PC-3 (cell line): ENCODE data around the gene STK33. TPM values are rescaled to one million over a fixed set of nuclear protein-coding genes. Genes with fewer than 3 reads are reported as not detected.

Experiments used
- ATAC-seq: fragments of 200-7000 bp; cut with Tn5 transposase; 2 replicates; pipeline ENCODE4 v1.9.1; 2020; ENCODE audit warnings: mild to moderate bottlenecking, moderate library complexity
- BruUV-seq: library from RNA; stranded (reverse); fragments of 400-500 nt; replicated peaks from 2 replicates; lab custom pipeline; 2021; lab: Mats Ljungman, UMichigan
- CTCF ChIA-PET: fragments of 300-600 bp; sonication (Branson Sonifier 250); formaldehyde crosslinking; loops from one replicate; lab custom pipeline; 2022; ENCODE audit warnings: antibody characterized with exemption; lab: Charles Lee
- POLR2A ChIA-PET: fragments of 300-600 bp; sonication (Branson Sonifier 250); formaldehyde crosslinking; loops from one replicate; lab custom pipeline; 2022; ENCODE audit warnings: antibody characterized with exemption; ENCODE audit not compliant: unreplicated experiment; lab: Charles Lee
- DNase-seq: peaks from one replicate; pipeline ENCODE4 v3.0.0-alpha.2; 2015
- H2AFZ ChIP-seq: fragments of 300-600 bp; sonication (generic); 2 replicates; pipeline ENCODE4 v1.6.0; 2016; ENCODE audit warnings: antibody characterized with exemption, low read length
- H3F3A ChIP-seq: fragments of 300-600 bp; sonication (generic); one replicate; pipeline ENCODE4 v1.6.0; 2017; ENCODE audit warnings: antibody characterized with exemption, low read length, control low read depth, mild to moderate bottlenecking; ENCODE audit not compliant: unreplicated experiment
- H3K27ac ChIP-seq: fragments of 300-600 bp; sonication (generic); 2 replicates; pipeline ENCODE4 v1.5.1; 2016; ENCODE audit warnings: mild to moderate bottlenecking, low read length
- H3K27me3 ChIP-seq: fragments of 300-600 bp; sonication (generic); 2 replicates; pipeline ENCODE4 v1.6.1; 2016; ENCODE audit warnings: low read length, mixed read lengths
- H3K36me3 ChIP-seq: fragments of 300-600 bp; sonication (generic); 2 replicates; pipeline ENCODE4 v1.6.1; 2016; ENCODE audit warnings: low read depth, mixed run types, low read length, mixed read lengths
- H3K4me1 ChIP-seq: fragments of 300-600 bp; sonication (generic); 2 replicates; pipeline ENCODE4 v1.5.1; 2016; ENCODE audit warnings: low read length; ENCODE audit not compliant: insufficient read depth
- H3K4me2 ChIP-seq: fragments of 300-600 bp; sonication (generic); 2 replicates; pipeline ENCODE4 v1.6.0; 2016; ENCODE audit warnings: low read length
- H3K4me3 ChIP-seq: fragments of 300-600 bp; sonication (generic); 2 replicates; pipeline ENCODE4 v1.5.1; 2016; ENCODE audit warnings: mild to moderate bottlenecking, low read length, mixed read lengths
- H3K79me2 ChIP-seq: fragments of 300-600 bp; sonication (generic); 2 replicates; pipeline ENCODE4 v1.6.1; 2017; ENCODE audit warnings: low read length, mixed read lengths
- H3K9ac ChIP-seq: fragments of 300-600 bp; sonication (generic); 2 replicates; pipeline ENCODE4 v1.6.0; 2016; ENCODE audit warnings: mild to moderate bottlenecking, low read length
- H3K9me2 ChIP-seq: fragments of 300-600 bp; sonication (generic); replicated peaks from 2 replicates; pipeline ENCODE4 v1.6.1; 2016; ENCODE audit warnings: mixed run types, low read length, mixed read lengths
- H3K9me3 ChIP-seq: fragments of 300-600 bp; sonication (generic); 2 replicates; pipeline ENCODE4 v1.6.1; 2016; ENCODE audit warnings: low read length, mixed read lengths
- H4K20me1 ChIP-seq: fragments of 300-600 bp; sonication (generic); 2 replicates; pipeline ENCODE4 v1.6.1; 2016; ENCODE audit warnings: low read length, mixed read lengths
- CTCF ChIP-seq: fragments of 300-600 bp; sonication (generic); conservative IDR thresholded peaks from 2 replicates; pipeline ENCODE4 v1.5.1; 2017; ENCODE audit warnings: antibody characterized with exemption, low read depth, mild to moderate bottlenecking, low read length
- EZH2 ChIP-seq: fragments of 300-600 bp; sonication (generic); IDR thresholded peaks from one replicate; pipeline ENCODE4 v1.6.1; 2017; ENCODE audit warnings: antibody characterized with exemption, mild to moderate bottlenecking, low read length; ENCODE audit not compliant: unreplicated experiment
- EZH2phosphoT487 ChIP-seq: fragments of 300-600 bp; sonication (generic); IDR thresholded peaks from 2 replicates; pipeline ENCODE4 v1.6.1; 2018; ENCODE audit warnings: mild to moderate bottlenecking, antibody characterized with exemption, low read length, borderline replicate concordance
- intact Hi-C: fragments of 100-400 bp; cut with micrococcal nuclease; formaldehyde crosslinking; loops from 2 replicates; pipeline ENCODE4 v1.9.0; 2023
- total RNA-seq: library from RNA; depleted of rRNA; stranded (reverse); fragments of >200 nt; gene quantifications from 2 replicates; pipeline ENCODE4 v1.2.3, GENCODE V29; 2014

STK33 gene
- total RNA-seq, 1 experiment from 2014 or later: not detected

GRCh38 chr11:8365216-8365941 lies 228.6 kb downstream of the STK33 start:
- Histone ChIP-seq H3K4me1 (no peaks in the 10 kb centered on the region), H3K4me3 (no peak overlapping the region), H3K36me3 (no peaks in the 10 kb centered on the region), H3K9ac (no peak overlapping the region), H3K79me2 (no peaks in the 10 kb centered on the region), H3K27ac (no peak overlapping the region), H4K20me1 (no peaks in the 10 kb centered on the region), H3F3A (no peaks in the 10 kb centered on the region), H3K9me2 (no peaks in the 10 kb centered on the region), H3K27me3 (peaks cover 53% of the 10 kb centered on the region), H3K9me3 (no peaks in the 10 kb centered on the region), H2AFZ (no peak overlapping the region), H3K4me2 (no peak overlapping the region)
- BruUV-seq: no TSS peak
- no peak for ATAC-seq
- CTCF ChIA-PET: no interaction called here
- POLR2A ChIA-PET: no interaction called here
- intact Hi-C loops: no loop called here
- TF ChIP-seq EZH2phosphoT487 (no peak), EZH2 (no peak), CTCF (peak; percentile 27; the same call in 1 of the 2 replicates)
- DNase-seq: no peak

GRCh38 chr11:8363921-8364320 lies 230.1 kb downstream of the STK33 start:
- ATAC-seq (no peak), DNase-seq (no peak)
- BruUV-seq: no TSS peak
- ChIA-PET POLR2A (no interaction called here), CTCF (no interaction called here)
- TF ChIP-seq EZH2: no peak
- TF ChIP-seq EZH2phosphoT487: no peak
- no peak for TF ChIP-seq CTCF
- Histone ChIP-seq H3K79me2 (no peaks in the 10 kb centered on the region), H2AFZ (no peak overlapping the region), H3K27me3 (peaks cover 56% of the 10 kb centered on the region), H3K9me3 (no peaks in the 10 kb centered on the region), H3K9me2 (no peaks in the 10 kb centered on the region), H3K4me2 (no peak overlapping the region), H4K20me1 (no peaks in the 10 kb centered on the region), H3K9ac (no peak overlapping the region), H3K4me1 (no peaks in the 10 kb centered on the region), H3K27ac (no peak overlapping the region), H3K4me3 (no peak overlapping the region), H3K36me3 (no peaks in the 10 kb centered on the region), H3F3A (no peaks in the 10 kb centered on the region)
- intact Hi-C loops: no loop called here

- intact Hi-C loops: no loop called here
- H3K27ac ChIP-seq: no peak overlapping the region
- no peak overlapping the region for H3K4me2 ChIP-seq
- H4K20me1 ChIP-seq: no peaks in the 10 kb centered on the region
- H3K9me3 ChIP-seq: no peaks in the 10 kb centered on the region
- no peaks in the 10 kb centered on the region for H3K36me3 ChIP-seq
- ATAC-seq (no peak), DNase-seq (no peak)
- no peaks in the 10 kb centered on the region for H3K4me1 ChIP-seq
- peaks cover 52% of the 10 kb centered on the region for H3K27me3 ChIP-seq
- ChIA-PET CTCF (no interaction called here), POLR2A (no interaction called here)
- H3F3A ChIP-seq: no peaks in the 10 kb centered on the region
- no peaks in the 10 kb centered on the region for H3K79me2 ChIP-seq
- TF ChIP-seq EZH2phosphoT487: no peak
- no peak for TF ChIP-seq CTCF
- no peak for TF ChIP-seq EZH2
- no TSS peak for BruUV-seq
- H3K9me2 ChIP-seq: no peaks in the 10 kb centered on the region
- no peak overlapping the region for H3K4me3 ChIP-seq
- H3K9ac ChIP-seq: no peak overlapping the region
- H2AFZ ChIP-seq: no peak overlapping the region
Measured at GRCh38 chr11:8362899-8363298, 231.1 kb downstream of the STK33 start.
